ENCODE data around the gene SLK.

SLK gene

GRCh38 chr10:103928784-103929183, 38.2 kb upstream of the SLK start:
- no peaks in the 10 kb centered on the region for H3K36me3 ChIP-seq (ENCODE audit: control insufficient read depth, insufficient read depth, low read length)
- H3K27ac ChIP-seq (ENCODE audit: low read depth, low read length, severe bottlenecking) = no peak overlapping the region
- H3K9me3 ChIP-seq (ENCODE audit: control insufficient read depth, low read length) = no peaks in the 10 kb centered on the region
- WGBS, 2 experiments (ENCODE audit: insufficient coverage in 2 of 2) = 79 to 82% methylated on average over 5 to 6 of the region's 6 CpGs
- H3K4me1 ChIP-seq (ENCODE audit: control insufficient read depth, insufficient read depth, low read length, poor library complexity, severe bottlenecking) = no peaks in the 10 kb centered on the region
- H3K4me3 ChIP-seq (ENCODE audit: extremely low read depth, insufficient read depth, low read length, poor library complexity, severe bottlenecking) = no peak overlapping the region

DNA sequence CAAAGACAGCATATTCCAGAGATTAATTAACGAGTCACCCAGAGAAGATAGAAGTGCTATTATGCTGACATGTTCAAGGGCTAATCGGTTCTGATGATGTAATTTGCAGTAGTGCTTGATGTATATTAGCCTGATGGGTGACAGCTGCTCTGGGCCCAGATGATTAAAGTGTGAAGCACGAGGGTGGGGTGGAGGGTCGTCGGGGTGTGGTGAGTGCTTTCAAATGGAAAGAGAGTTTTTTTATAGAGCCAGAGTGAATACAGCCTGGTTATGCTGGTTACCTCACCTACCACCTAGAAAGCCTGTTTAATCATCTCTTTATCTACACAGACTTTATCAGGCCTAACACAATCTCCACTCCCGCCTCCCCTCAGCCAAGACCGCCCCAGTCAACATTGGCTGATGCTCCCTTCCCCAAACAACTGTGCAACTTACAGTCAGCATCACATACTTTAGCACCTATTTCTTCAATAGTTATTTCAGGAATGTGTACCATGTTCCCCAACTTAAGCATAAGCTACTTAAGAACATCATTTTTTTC, 37.5 kb upstream of the SLK start:
- Histone ChIP-seq H3K4me1 (ENCODE audit: control insufficient read depth, insufficient read depth, low read length, poor library complexity, severe bottlenecking) (no peaks in the 10 kb centered on the region), H3K36me3 (ENCODE audit: control insufficient read depth, insufficient read depth, low read length) (no peaks in the 10 kb centered on the region), H3K27ac (ENCODE audit: low read depth, low read length, severe bottlenecking) (no peak overlapping the region), H3K4me3 (ENCODE audit: extremely low read depth, insufficient read depth, low read length, poor library complexity, severe bottlenecking) (no peak overlapping the region), H3K9me3 (ENCODE audit: control insufficient read depth, low read length) (no peaks in the 10 kb centered on the region)
- 72 to 79% methylated on average over 3 to 5 of the region's 7 CpGs for WGBS, 2 experiments (ENCODE audit: insufficient coverage in 2 of 2)

DNA sequence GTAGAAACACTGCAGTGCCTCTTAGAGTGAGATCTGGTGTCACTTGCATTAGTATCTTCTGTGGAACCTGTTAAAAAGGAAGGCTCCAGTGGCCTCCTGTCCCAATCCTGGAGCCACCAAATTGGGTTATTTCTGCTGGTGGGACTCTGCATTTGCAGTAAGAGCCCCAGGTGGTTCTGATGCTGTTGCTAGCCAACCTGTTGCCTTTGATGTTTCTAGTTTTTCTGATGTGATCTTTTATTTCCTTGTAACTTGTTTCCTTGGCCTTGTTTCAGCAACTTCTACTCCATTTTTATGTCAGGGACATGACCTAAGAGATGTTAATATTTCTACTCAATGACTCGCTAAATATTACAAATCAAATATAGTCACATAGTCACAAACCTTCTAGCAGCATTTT, 36.5 kb upstream of the SLK start:
- Histone ChIP-seq H3K27ac (ENCODE audit: low read depth, low read length, severe bottlenecking) (no peak overlapping the region), H3K36me3 (ENCODE audit: control insufficient read depth, insufficient read depth, low read length) (no peaks in the 10 kb centered on the region), H3K4me1 (ENCODE audit: control insufficient read depth, insufficient read depth, low read length, poor library complexity, severe bottlenecking) (no peaks in the 10 kb centered on the region), H3K9me3 (ENCODE audit: control insufficient read depth, low read length) (no peaks in the 10 kb centered on the region), H3K4me3 (ENCODE audit: extremely low read depth, insufficient read depth, low read length, poor library complexity, severe bottlenecking) (no peak overlapping the region)
- WGBS, 2 experiments (ENCODE audit: insufficient coverage in 2 of 2) = 83 to 100% methylated on average over 1 of the region's 1 CpG

- 100% methylated on average over 3 of the region's 6 CpGs; no CpG with 5 or more reads in 1 of the 2 experiments for WGBS, 2 experiments (ENCODE audit: insufficient coverage in 2 of 2)
- H3K9me3 ChIP-seq (ENCODE audit: control insufficient read depth, low read length) = no peaks in the 10 kb centered on the region
- no peak overlapping the region for H3K4me3 ChIP-seq (ENCODE audit: extremely low read depth, insufficient read depth, low read length, poor library complexity, severe bottlenecking)
- H3K27ac ChIP-seq (ENCODE audit: low read depth, low read length, severe bottlenecking) = no peak overlapping the region
- no peaks in the 10 kb centered on the region for H3K36me3 ChIP-seq (ENCODE audit: control insufficient read depth, insufficient read depth, low read length)
- no peaks in the 10 kb centered on the region for H3K4me1 ChIP-seq (ENCODE audit: control insufficient read depth, insufficient read depth, low read length, poor library complexity, severe bottlenecking)
These were observed 36.1 kb upstream of the SLK start for GRCh38 chr10:103930881-103931280.

GRCh38 chr10:103931603-103932002, 35.3 kb upstream of the SLK start:
- no peak overlapping the region for H3K27ac ChIP-seq (ENCODE audit: low read depth, low read length, severe bottlenecking)
- no peaks in the 10 kb centered on the region for H3K9me3 ChIP-seq (ENCODE audit: control insufficient read depth, low read length)
- H3K4me3 ChIP-seq (ENCODE audit: extremely low read depth, insufficient read depth, low read length, poor library complexity, severe bottlenecking) = no peak overlapping the region
- 93 to 100% methylated on average over 2 of the region's 2 CpGs for WGBS, 2 experiments (ENCODE audit: insufficient coverage in 2 of 2)
- no peaks in the 10 kb centered on the region for H3K36me3 ChIP-seq (ENCODE audit: control insufficient read depth, insufficient read depth, low read length)
- H3K4me1 ChIP-seq (ENCODE audit: control insufficient read depth, insufficient read depth, low read length, poor library complexity, severe bottlenecking) = no peaks in the 10 kb centered on the region

DNA sequence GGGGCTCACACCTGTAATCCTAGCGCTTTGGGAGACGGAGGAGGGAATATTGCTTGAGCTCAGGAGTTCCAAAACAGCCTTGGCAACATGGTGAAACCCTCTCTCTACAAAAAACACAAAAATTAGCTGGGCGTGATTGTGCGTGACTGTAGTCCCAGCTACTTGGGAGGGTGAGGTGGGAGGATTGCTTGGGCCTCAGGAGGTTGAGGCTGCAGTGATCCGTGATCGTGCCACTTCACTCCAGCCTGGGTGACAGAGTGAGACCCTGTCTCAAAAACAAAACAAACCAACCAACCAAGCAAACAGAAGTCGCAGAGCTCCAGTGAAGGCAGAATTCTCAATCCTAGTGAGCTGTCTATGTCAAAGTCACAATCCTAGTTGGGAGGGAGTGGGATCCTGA, 34.7 kb upstream of the SLK start:
- 100% methylated on average over 3 to 4 of the region's 7 CpGs for WGBS, 2 experiments (ENCODE audit: insufficient coverage in 2 of 2)
- Histone ChIP-seq H3K27ac (ENCODE audit: low read depth, low read length, severe bottlenecking) (no peak overlapping the region), H3K36me3 (ENCODE audit: control insufficient read depth, insufficient read depth, low read length) (no peaks in the 10 kb centered on the region), H3K4me3 (ENCODE audit: extremely low read depth, insufficient read depth, low read length, poor library complexity, severe bottlenecking) (no peak overlapping the region), H3K4me1 (ENCODE audit: control insufficient read depth, insufficient read depth, low read length, poor library complexity, severe bottlenecking) (no peaks in the 10 kb centered on the region), H3K9me3 (ENCODE audit: control insufficient read depth, low read length) (no peaks in the 10 kb centered on the region)

GRCh38 chr10:103932971-103933370, 34.0 kb upstream of the SLK start:
- no peaks in the 10 kb centered on the region for H3K9me3 ChIP-seq (ENCODE audit: control insufficient read depth, low read length)
- no CpG with 5 or more reads among the region's 3 CpGs for WGBS, 2 experiments (ENCODE audit: insufficient coverage in 2 of 2)
- no peak overlapping the region for H3K27ac ChIP-seq (ENCODE audit: low read depth, low read length, severe bottlenecking)
- no peaks in the 10 kb centered on the region for H3K4me1 ChIP-seq (ENCODE audit: control insufficient read depth, insufficient read depth, low read length, poor library complexity, severe bottlenecking)
- H3K36me3 ChIP-seq (ENCODE audit: control insufficient read depth, insufficient read depth, low read length) = no peaks in the 10 kb centered on the region
- H3K4me3 ChIP-seq (ENCODE audit: extremely low read depth, insufficient read depth, low read length, poor library complexity, severe bottlenecking) = no peak overlapping the region

GRCh38 chr10:103933557-103934121, 33.3 kb upstream of the SLK start:
- 87 to 91% methylated on average over 3 of the region's 4 CpGs for WGBS, 2 experiments (ENCODE audit: insufficient coverage in 2 of 2)
- Histone ChIP-seq H3K4me1 (ENCODE audit: control insufficient read depth, insufficient read depth, low read length, poor library complexity, severe bottlenecking) (no peaks in the 10 kb centered on the region), H3K4me3 (ENCODE audit: extremely low read depth, insufficient read depth, low read length, poor library complexity, severe bottlenecking) (no peak overlapping the region), H3K36me3 (ENCODE audit: control insufficient read depth, insufficient read depth, low read length) (no peaks in the 10 kb centered on the region), H3K9me3 (ENCODE audit: control insufficient read depth, low read length) (no peaks in the 10 kb centered on the region), H3K27ac (ENCODE audit: low read depth, low read length, severe bottlenecking) (no peak overlapping the region)

DNA sequence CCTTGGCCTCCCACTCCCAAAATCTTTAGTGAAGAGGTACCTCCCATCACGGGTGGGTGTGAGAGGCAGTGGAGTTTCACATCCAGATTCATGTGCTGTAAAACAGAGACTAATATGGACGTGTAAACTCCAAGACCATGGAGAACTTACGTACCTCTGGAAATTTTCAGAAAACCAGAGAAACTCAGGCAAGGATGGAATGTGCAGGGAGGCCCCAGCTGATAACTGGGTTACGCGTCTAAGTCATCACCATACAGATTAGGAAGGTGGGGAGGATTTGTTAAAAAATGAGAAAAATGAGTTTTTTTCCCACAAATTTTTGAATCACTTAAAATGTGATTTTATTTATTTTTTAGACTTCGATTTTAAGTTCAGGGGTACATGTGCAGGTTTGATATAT, 32.6 kb upstream of the SLK start:
- Histone ChIP-seq H3K27ac (ENCODE audit: low read depth, low read length, severe bottlenecking) (no peak overlapping the region), H3K4me1 (ENCODE audit: control insufficient read depth, insufficient read depth, low read length, poor library complexity, severe bottlenecking) (no peaks in the 10 kb centered on the region), H3K9me3 (ENCODE audit: control insufficient read depth, low read length) (no peaks in the 10 kb centered on the region), H3K4me3 (ENCODE audit: extremely low read depth, insufficient read depth, low read length, poor library complexity, severe bottlenecking) (no peak overlapping the region), H3K36me3 (ENCODE audit: control insufficient read depth, insufficient read depth, low read length) (no peaks in the 10 kb centered on the region)
- WGBS, 2 experiments (ENCODE audit: insufficient coverage in 2 of 2) = 91 to 94% methylated on average over 2 to 3 of the region's 6 CpGs

GRCh38 chr10:103936022-103936421, 30.9 kb upstream of the SLK start:
- no peak overlapping the region for H3K4me3 ChIP-seq (ENCODE audit: extremely low read depth, insufficient read depth, low read length, poor library complexity, severe bottlenecking)
- WGBS, 2 experiments (ENCODE audit: insufficient coverage in 2 of 2) = 67 to 86% methylated on average over 4 to 5 of the region's 6 CpGs
- no peaks in the 10 kb centered on the region for H3K36me3 ChIP-seq (ENCODE audit: control insufficient read depth, insufficient read depth, low read length)
- no peak overlapping the region for H3K27ac ChIP-seq (ENCODE audit: low read depth, low read length, severe bottlenecking)
- no peaks in the 10 kb centered on the region for H3K4me1 ChIP-seq (ENCODE audit: control insufficient read depth, insufficient read depth, low read length, poor library complexity, severe bottlenecking)
- no peaks in the 10 kb centered on the region for H3K9me3 ChIP-seq (ENCODE audit: control insufficient read depth, low read length)

GRCh38 chr10:103939522-103939921, 27.4 kb upstream of the SLK start:
- no peak overlapping the region for H3K27ac ChIP-seq (ENCODE audit: low read depth, low read length, severe bottlenecking)
- H3K9me3 ChIP-seq (ENCODE audit: control insufficient read depth, low read length) = no peaks in the 10 kb centered on the region
- no peak overlapping the region for H3K4me3 ChIP-seq (ENCODE audit: extremely low read depth, insufficient read depth, low read length, poor library complexity, severe bottlenecking)
- H3K36me3 ChIP-seq (ENCODE audit: control insufficient read depth, insufficient read depth, low read length) = no peaks in the 10 kb centered on the region
- no peaks in the 10 kb centered on the region for H3K4me1 ChIP-seq (ENCODE audit: control insufficient read depth, insufficient read depth, low read length, poor library complexity, severe bottlenecking)

Data from mesodermal cell (in vitro differentiated cells).